BLaER1 treated with 17β-estradiol and CSF1 and Interleukin-3, amounts not matched to agents 10 nM and 100 nM (cell line): ENCODE measurements around the gene ELAPOR1.

ENCODE experiments used
- H3K27ac ChIP-seq, 11 experiments: shearing (Covaris generic); formaldehyde crosslinking; 2 replicates each; pipeline ENCODE4 v1.8.1; 2022
- H3K27me3 ChIP-seq, 11 experiments: shearing (Covaris generic); formaldehyde crosslinking; 2 replicates each; pipeline ENCODE4 v1.8.1; 2022
- H3K36me3 ChIP-seq, 11 experiments: shearing (Covaris generic); formaldehyde crosslinking; 2 replicates each; pipeline ENCODE4 v1.8.1; 2022
- H3K4me1 ChIP-seq, 10 experiments: shearing (Covaris generic); formaldehyde crosslinking; 2 replicates each; pipeline ENCODE4 v1.8.1; 2022
- H3K4me2 ChIP-seq, 11 experiments: shearing (Covaris generic); formaldehyde crosslinking; 2 replicates each; pipeline ENCODE4 v1.8.1; 2022
- H3K4me3 ChIP-seq, 10 experiments: shearing (Covaris generic); formaldehyde crosslinking; 2 replicates each; pipeline ENCODE4 v1.8.1; 2022
- H3K9ac ChIP-seq, 11 experiments: shearing (Covaris generic); formaldehyde crosslinking; 2 replicates each; pipeline ENCODE4 v1.8.1; 2022
- H3K9me3 ChIP-seq, 11 experiments: shearing (Covaris generic); formaldehyde crosslinking; replicated peaks in 1 of 11; 2 replicates each; pipeline ENCODE4 v1.8.1; 2022
- H4K20me1 ChIP-seq, 11 experiments: shearing (Covaris generic); formaldehyde crosslinking; 2 replicates each; pipeline ENCODE4 v1.8.1; 2022
- Cebpa-rat ChIP-seq, 11 experiments: shearing (Covaris generic); IDR thresholded peaks; 2 replicates each; pipeline ENCODE4 v1.8.1; 2022

Gene ELAPOR1

GRCh38 chr1:109091839-109092193 is 22.1 kb upstream of the ELAPOR1 start:
- H4K20me1 ChIP-seq = peaks cover 0 to 10% (median 0%) of the 10 kb centered on the region in 11 experiments; a peak in 2 of 22 replicates
- H3K27me3 ChIP-seq = no peaks in the 10 kb centered on the region
- peaks cover 28 to 44% (median 39%) of the 10 kb centered on the region in 11 experiments for H3K36me3 ChIP-seq
- H3K4me2 ChIP-seq = peak overlapping the region; percentile 78 to 99 (median 92)
- peak overlapping the region; percentile 76 to 91 (median 85) for H3K9ac ChIP-seq
- no peak for TF ChIP-seq Cebpa-rat (IDR thresholded peaks at IDR 0.05)
- peak overlapping the region; percentile 62 to 82 (median 75) for H3K4me3 ChIP-seq
- H3K27ac ChIP-seq = peak overlapping the region; percentile 70 to 91 (median 83)
- peaks cover 0 to 10% (median 0%) of the 10 kb centered on the region in 11 experiments; a peak in 5 of 22 replicates for H3K9me3 ChIP-seq
- peaks cover 20 to 45% (median 25%) of the 10 kb centered on the region in 10 experiments for H3K4me1 ChIP-seq

- no peak for TF ChIP-seq Cebpa-rat (IDR thresholded peaks at IDR 0.05)
Observed at GRCh38 chr1:109094377-109094803, 19.5 kb upstream of the ELAPOR1 start.

GRCh38 chr1:109094871-109095270 is 19.0 kb upstream of the ELAPOR1 start:
- peaks cover 28 to 52% (median 40%) of the 10 kb centered on the region in 11 experiments for H3K36me3 ChIP-seq
- H3K4me1 ChIP-seq = peaks cover 22 to 44% (median 27%) of the 10 kb centered on the region in 10 experiments
- H4K20me1 ChIP-seq = peaks cover 0 to 10% (median 0%) of the 10 kb centered on the region in 11 experiments; a peak in 2 of 22 replicates
- H3K27ac ChIP-seq = no peak overlapping the region
- no peaks in the 10 kb centered on the region for H3K27me3 ChIP-seq
- no peak overlapping the region for H3K9ac ChIP-seq
- no peak overlapping the region for H3K4me3 ChIP-seq
- H3K9me3 ChIP-seq = peaks cover 0 to 3% (median 0%) of the 10 kb centered on the region in 11 experiments; a peak in 3 of 22 replicates
- TF ChIP-seq Cebpa-rat (IDR thresholded peaks at IDR 0.05) = no peak
- H3K4me2 ChIP-seq = no peak overlapping the region

More at GRCh38 chr1:109094377-109094803, 19.5 kb upstream of the ELAPOR1 start:
- Histone ChIP-seq H3K4me3 (no peak overlapping the region), H3K9ac (no peak overlapping the region), H3K9me3 (peaks cover 0 to 8% (median 0%) of the 10 kb centered on the region in 11 experiments; a peak in 5 of 22 replicates), H3K4me1 (peaks cover 23 to 47% (median 28%) of the 10 kb centered on the region in 10 experiments), H3K4me2 (no peak overlapping the region), H4K20me1 (peaks cover 0 to 10% (median 0%) of the 10 kb centered on the region in 11 experiments; a peak in 2 of 22 replicates), H3K27me3 (no peaks in the 10 kb centered on the region), H3K27ac (no peak overlapping the region), H3K36me3 (peaks cover 28 to 52% (median 40%) of the 10 kb centered on the region in 11 experiments)

GRCh38 chr1:109095631-109096030 is 18.3 kb upstream of the ELAPOR1 start:
- no peak overlapping the region for H3K27ac ChIP-seq
- peak overlapping the region in 3 of 11 experiments; percentile 20 to 67 (median 62); a peak in 5 of 22 replicates for H3K4me2 ChIP-seq
- peaks cover 17 to 39% (median 22%) of the 10 kb centered on the region in 10 experiments for H3K4me1 ChIP-seq

GRCh38 chr1:109096120-109096519 is 17.8 kb upstream of the ELAPOR1 start:
- Histone ChIP-seq H4K20me1 (peaks cover 0 to 15% (median 4%) of the 10 kb centered on the region in 11 experiments; a peak in 8 of 22 replicates), H3K27me3 (no peaks in the 10 kb centered on the region), H3K9ac (no peak overlapping the region), H3K4me3 (no peak overlapping the region), H3K4me2 (peak overlapping the region in 3 of 11 experiments; percentile 20 to 67 (median 62); a peak in 4 of 22 replicates), H3K36me3 (peaks cover 28 to 52% (median 40%) of the 10 kb centered on the region in 11 experiments), H3K4me1 (peaks cover 18 to 40% (median 23%) of the 10 kb centered on the region in 10 experiments), H3K27ac (no peak overlapping the region), H3K9me3 (no peaks in the 10 kb centered on the region)
- no peak for TF ChIP-seq Cebpa-rat (IDR thresholded peaks at IDR 0.05)

More at GRCh38 chr1:109095631-109096030, 18.3 kb upstream of the ELAPOR1 start:
- no peak overlapping the region for H3K4me3 ChIP-seq
- H3K36me3 ChIP-seq = peaks cover 28 to 52% (median 40%) of the 10 kb centered on the region in 11 experiments
- H4K20me1 ChIP-seq = peaks cover 0 to 10% (median 0%) of the 10 kb centered on the region in 11 experiments; a peak in 4 of 22 replicates
- H3K9me3 ChIP-seq = no peaks in the 10 kb centered on the region
- no peak overlapping the region for H3K9ac ChIP-seq
- TF ChIP-seq Cebpa-rat (IDR thresholded peaks at IDR 0.05) = no peak
- no peaks in the 10 kb centered on the region for H3K27me3 ChIP-seq

- H3K9me3 ChIP-seq = no peaks in the 10 kb centered on the region
- peak overlapping the region; percentile 96 to 99 (median 98) for H3K9ac ChIP-seq
- TF ChIP-seq Cebpa-rat (IDR thresholded peaks at IDR 0.05) = no peak
- peak overlapping the region; percentile 91 to 99 (median 97) for H3K27ac ChIP-seq
- H3K4me3 ChIP-seq = peak overlapping the region; percentile 88 to 97 (median 90)
- H3K36me3 ChIP-seq = peaks cover 5 to 44% (median 35%) of the 10 kb centered on the region in 11 experiments; a peak in 21 of 22 replicates
- H3K4me1 ChIP-seq = peaks cover 14 to 46% (median 19%) of the 10 kb centered on the region in 10 experiments
- H3K27me3 ChIP-seq = no peaks in the 10 kb centered on the region
- H3K4me2 ChIP-seq = peak overlapping the region; percentile 74 to 92 (median 83)
- peaks cover 0 to 32% (median 16%) of the 10 kb centered on the region in 11 experiments; a peak in 10 of 22 replicates for H4K20me1 ChIP-seq
Observed at GRCh38 chr1:109099938-109100773, 13.8 kb upstream of the ELAPOR1 start.

- peak in 9 of 11 experiments; percentile 14 to 81 (median 50); a peak in 8 of 22 replicates for TF ChIP-seq Cebpa-rat (IDR thresholded peaks at IDR 0.05)
- Histone ChIP-seq H3K36me3 (peaks cover 0 to 26% (median 17%) of the 10 kb centered on the region in 11 experiments; a peak in 18 of 22 replicates), H4K20me1 (peaks cover 0 to 27% (median 16%) of the 10 kb centered on the region in 11 experiments; a peak in 10 of 22 replicates), H3K4me2 (peak overlapping the region in 1 of 11 experiments; percentile 5; a peak in 1 of 22 replicates), H3K4me3 (no peak overlapping the region), H3K27ac (no peak overlapping the region), H3K9ac (no peak overlapping the region), H3K4me1 (peaks cover 10 to 32% (median 13%) of the 10 kb centered on the region in 10 experiments), H3K27me3 (no peaks in the 10 kb centered on the region), H3K9me3 (no peaks in the 10 kb centered on the region)
Observed at GRCh38 chr1:109104364-109105151, 9.4 kb upstream of the ELAPOR1 start.

- H3K27ac ChIP-seq = no peak overlapping the region
- no peak for TF ChIP-seq Cebpa-rat (IDR thresholded peaks at IDR 0.05)
- peaks cover 8 to 31% (median 12%) of the 10 kb centered on the region in 10 experiments for H3K4me1 ChIP-seq
- H3K36me3 ChIP-seq = peaks cover 0 to 26% (median 17%) of the 10 kb centered on the region in 11 experiments; a peak in 18 of 22 replicates
- H3K4me3 ChIP-seq = no peak overlapping the region
- H3K9ac ChIP-seq = no peak overlapping the region
- H3K9me3 ChIP-seq = no peaks in the 10 kb centered on the region
- H4K20me1 ChIP-seq = peaks cover 0 to 26% (median 15%) of the 10 kb centered on the region in 11 experiments; a peak in 10 of 22 replicates
- peak overlapping the region in 1 of 11 experiments; percentile 13; a peak in 1 of 22 replicates for H3K4me2 ChIP-seq
- no peaks in the 10 kb centered on the region for H3K27me3 ChIP-seq
Observed at GRCh38 chr1:109105881-109106280, 8.0 kb upstream of the ELAPOR1 start.
